Gastroesophageal sphincter (tissue), 3 donors: ENCODE results near the gene FOXO1.

Source experiments
- EP300 ChIP-seq: sonication (generic); formaldehyde crosslinking; IDR thresholded peaks from one replicate; pipeline ENCODE4 v1.6.1; 2017; ENCODE audit warnings: antibody characterized with exemption, mild to moderate bottlenecking
- POLR2A ChIP-seq, 2 donors: fragments of 450-650 bp; IDR thresholded peaks; one replicate each; pipeline ENCODE4 v1.6.1; 2017; ENCODE audit warnings: antibody characterized with exemption in 2 of 2, mild to moderate bottlenecking in 2 of 2, moderate library complexity in 1 of 2
- POLR2AphosphoS5 ChIP-seq: sonication (generic); formaldehyde crosslinking; IDR thresholded peaks from one replicate; pipeline ENCODE4 v1.6.1; 2017; ENCODE audit warnings: antibody characterized with exemption
- TF ChIP-seq, protein P1 (sequence below), 4 experiments: fragments of 200-600 bp in 2 of 4; fragments of 450-650 bp in 2 of 4; sonication (generic) in 1 of 4; IDR thresholded peaks; one replicate each; pipeline ENCODE4 v1.5.1; 2017 to 2019; ENCODE audit warnings: antibody characterized with exemption in 4 of 4, mild to moderate bottlenecking in 2 of 4, moderate library complexity in 2 of 4

DNA sequence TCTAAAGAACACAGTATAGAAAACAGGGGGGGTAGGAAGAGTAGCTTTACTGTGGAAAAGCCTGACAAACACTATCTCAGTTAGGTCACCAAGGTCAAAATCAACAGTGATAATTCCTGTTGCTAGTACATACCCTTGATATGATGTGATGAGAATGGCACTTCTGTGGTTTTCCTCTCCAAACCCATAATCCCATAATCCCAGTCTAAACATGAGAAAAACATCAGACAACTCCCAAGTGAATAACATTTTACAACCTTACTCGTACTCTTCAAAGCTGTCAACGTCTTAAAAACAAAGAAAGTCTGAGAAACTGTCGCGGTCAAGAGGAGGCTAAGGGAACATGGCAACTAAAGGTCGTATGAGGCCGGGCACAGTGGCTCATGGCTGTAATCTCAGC, 137.6 kb downstream of the FOXO1 start:
- TF ChIP-seq, protein P1, sequence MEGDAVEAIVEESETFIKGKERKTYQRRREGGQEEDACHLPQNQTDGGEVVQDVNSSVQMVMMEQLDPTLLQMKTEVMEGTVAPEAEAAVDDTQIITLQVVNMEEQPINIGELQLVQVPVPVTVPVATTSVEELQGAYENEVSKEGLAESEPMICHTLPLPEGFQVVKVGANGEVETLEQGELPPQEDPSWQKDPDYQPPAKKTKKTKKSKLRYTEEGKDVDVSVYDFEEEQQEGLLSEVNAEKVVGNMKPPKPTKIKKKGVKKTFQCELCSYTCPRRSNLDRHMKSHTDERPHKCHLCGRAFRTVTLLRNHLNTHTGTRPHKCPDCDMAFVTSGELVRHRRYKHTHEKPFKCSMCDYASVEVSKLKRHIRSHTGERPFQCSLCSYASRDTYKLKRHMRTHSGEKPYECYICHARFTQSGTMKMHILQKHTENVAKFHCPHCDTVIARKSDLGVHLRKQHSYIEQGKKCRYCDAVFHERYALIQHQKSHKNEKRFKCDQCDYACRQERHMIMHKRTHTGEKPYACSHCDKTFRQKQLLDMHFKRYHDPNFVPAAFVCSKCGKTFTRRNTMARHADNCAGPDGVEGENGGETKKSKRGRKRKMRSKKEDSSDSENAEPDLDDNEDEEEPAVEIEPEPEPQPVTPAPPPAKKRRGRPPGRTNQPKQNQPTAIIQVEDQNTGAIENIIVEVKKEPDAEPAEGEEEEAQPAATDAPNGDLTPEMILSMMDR (IDR thresholded peaks at IDR 0.05): no peak
- TF ChIP-seq POLR2A (IDR thresholded peaks at IDR 0.05): no peak
- TF ChIP-seq EP300: no peak
- TF ChIP-seq POLR2AphosphoS5: no peak
